Endothelial cell of umbilical vein (primary cell): ENCODE data around the gene BRS3. TPM values are rescaled to one million over a fixed set of nuclear protein-coding genes. Genes with fewer than 3 reads are reported as not detected.

ENCODE experiments used
- BruUV-seq: library from RNA; stranded (reverse); fragments of 400-500 nt; replicated peaks from 2 replicates; lab custom pipeline; 2021; lab: Mats Ljungman, UMichigan
- CTCF ChIA-PET: fragments of 300-600, 350-600 bp; sonication (Branson Sonifier 250); formaldehyde crosslinking; loops from one replicate; lab custom pipeline; 2021; ENCODE audit warnings: antibody characterized with exemption, inconsistent platforms; lab: Charles Lee
- POLR2A ChIA-PET: fragments of 300-600, 350-600 bp; sonication (Branson Sonifier 250); formaldehyde crosslinking; loops from one replicate; lab custom pipeline; 2021; ENCODE audit warnings: antibody characterized with exemption, inconsistent platforms; lab: Charles Lee
- DNase-seq: peaks from one replicate; pipeline ENCODE4 v3.0.0-alpha.2; 2011; ENCODE audit warnings: low read depth, low spot score
- FAIRE-seq: peaks from 2 replicates; lab custom pipeline; 2011; peaks lifted over from hg19 to GRCh38; lab: Jason Lieb, UNC
- H2AFZ ChIP-seq: 2 replicates; pipeline ENCODE4 v1.6.0; 2012; ENCODE audit warnings: low read depth, low read length, control low read depth, inconsistent platforms
- H3K27ac ChIP-seq: 2 replicates; pipeline ENCODE4 v1.5.1; 2011; ENCODE audit warnings: low read depth, mild to moderate bottlenecking, control low read depth, low read length, moderate library complexity; ENCODE audit not compliant: insufficient read depth
- H3K27me3 ChIP-seq, 2 experiments: 2 replicates each; pipeline versions ENCODE4 v1.6.0 to v1.6.1; 2011; ENCODE audit warnings: low read length in 2 of 2, mixed read lengths in 1 of 2; ENCODE audit not compliant: control insufficient read depth in 2 of 2, insufficient read depth in 2 of 2
- H3K36me3 ChIP-seq, 2 experiments: 2 replicates in 1 of 2; 3 replicates in 1 of 2; pipeline ENCODE4 v1.5.1; 2011; ENCODE audit warnings: low read length in 2 of 2, mild to moderate bottlenecking in 1 of 2, moderate library complexity in 1 of 2; ENCODE audit not compliant: control insufficient read depth in 2 of 2, insufficient read depth in 2 of 2; ENCODE audit errors: extremely low read depth in 1 of 2
- H3K4me1 ChIP-seq: 3 replicates; pipeline ENCODE4 v1.5.1; 2011; ENCODE audit warnings: mild to moderate bottlenecking, low read length; ENCODE audit not compliant: control insufficient read depth, insufficient read depth; ENCODE audit errors: extremely low read depth
- H3K4me2 ChIP-seq: 2 replicates; pipeline ENCODE4 v1.6.1; 2011; ENCODE audit warnings: low read length, control low read depth, mixed read lengths; ENCODE audit not compliant: insufficient read depth
- H3K4me3 ChIP-seq, 3 experiments: fragments of 200-600 bp in 1 of 3; sonication (generic), shearing (Covaris generic) in 1 of 3; replicated peaks in 1 of 3; 2 replicates each; pipeline ENCODE4 v1.5.1; 2011 to 2016; ENCODE audit warnings: control low read depth in 3 of 3, low read length in 3 of 3, mild to moderate bottlenecking in 2 of 3, inconsistent platforms in 1 of 3, low read depth in 1 of 3, moderate library complexity in 1 of 3; ENCODE audit not compliant: insufficient read depth in 1 of 3
- H3K79me2 ChIP-seq: 2 replicates; pipeline ENCODE4 v1.6.0; 2012; ENCODE audit warnings: low read length, inconsistent platforms; ENCODE audit not compliant: control insufficient read depth, insufficient read depth
- H3K9ac ChIP-seq: replicated peaks from 2 replicates; pipeline ENCODE3; 2011; ENCODE audit warnings: low read length, control low read depth; ENCODE audit not compliant: insufficient read depth; ENCODE audit errors: extremely low read depth
- H3K9me1 ChIP-seq: replicated peaks from 3 replicates; pipeline ENCODE4 v1.6.0; 2011; ENCODE audit warnings: mild to moderate bottlenecking, low read length; ENCODE audit not compliant: control insufficient read depth, insufficient read depth; ENCODE audit errors: extremely low read depth
- H3K9me3 ChIP-seq: replicated peaks from 2 replicates; pipeline ENCODE4 v1.5.1; 2012; ENCODE audit warnings: low read length, inconsistent platforms; ENCODE audit not compliant: control insufficient read depth, insufficient read depth
- H4K20me1 ChIP-seq: replicated peaks from 2 replicates; pipeline ENCODE3; 2011; ENCODE audit warnings: mild to moderate bottlenecking, low read length; ENCODE audit not compliant: control insufficient read depth, insufficient read depth; ENCODE audit errors: extremely low read depth
- CTCF ChIP-seq, 2 donors: IDR thresholded peaks; 1 replicate in 1 of 2; 2 replicates in 1 of 2; pipeline ENCODE4 v1.5.1; 2011; ENCODE audit warnings: low read length in 2 of 2, mild to moderate bottlenecking in 2 of 2, moderate library complexity in 2 of 2, control low read depth in 1 of 2, inconsistent platforms in 1 of 2, low read depth in 1 of 2; ENCODE audit not compliant: insufficient read depth in 1 of 2; ENCODE audit errors: extremely low read depth in 1 of 2
- EZH2 ChIP-seq: IDR thresholded peaks from 2 replicates; pipeline ENCODE4 v1.6.1; 2012; ENCODE audit warnings: borderline replicate concordance, low read depth, mild to moderate bottlenecking, moderate library complexity, low read length, inconsistent platforms; ENCODE audit not compliant: severe bottlenecking
- FOS ChIP-seq: IDR thresholded peaks from 2 replicates; pipeline ENCODE4 v1.6.1; 2011; ENCODE audit warnings: mild to moderate bottlenecking, low read length, moderate library complexity, borderline replicate concordance; ENCODE audit not compliant: insufficient read depth
- GATA2 ChIP-seq: IDR thresholded peaks from 2 replicates; pipeline ENCODE4 v1.7.0; 2011; ENCODE audit warnings: low read depth, mild to moderate bottlenecking, moderate library complexity, mixed read lengths, low read length; ENCODE audit not compliant: insufficient read length, insufficient read depth
- JUN ChIP-seq: IDR thresholded peaks from 2 replicates; pipeline ENCODE4 v1.6.1; 2011; ENCODE audit warnings: borderline replicate concordance, low read depth; ENCODE audit not compliant: insufficient read length, insufficient read depth
- MAX ChIP-seq: IDR thresholded peaks from 2 replicates; pipeline ENCODE4 v1.6.1; 2011; ENCODE audit not compliant: insufficient read depth, insufficient read length
- MYC ChIP-seq: IDR thresholded peaks from one replicate; pipeline ENCODE4 v1.6.1; 2011; ENCODE audit warnings: mild to moderate bottlenecking, low read depth, low read length
- POLR2A ChIP-seq: IDR thresholded peaks from 2 replicates; pipeline ENCODE4 v1.6.1; 2012; ENCODE audit warnings: low read depth, mild to moderate bottlenecking, control low read depth, low read length
- POLR2AphosphoS5 ChIP-seq: IDR thresholded peaks from 2 replicates; pipeline ENCODE4 v1.6.1; 2012; ENCODE audit warnings: low read depth, mild to moderate bottlenecking, control low read depth, low read length, moderate library complexity; ENCODE audit not compliant: insufficient read depth
- dilution Hi-C: fragments of 300-500 bp; cut with MboI; formaldehyde crosslinking; loops from one replicate; pipeline ENCODE4 v1.15.0; 2019; ENCODE audit warnings: low sequenced_read_pairs; ENCODE audit not compliant: extremely low pct_ligation_motif_present
- intact Hi-C: fragments of 100-400 bp; cut with micrococcal nuclease; formaldehyde crosslinking; loops from one replicate; pipeline ENCODE4 v1.10.0; 2022
- polyA plus RNA-seq, 4 experiments: library from polyadenylated mRNA; depleted of rRNA in 3 of 4; stranded (reverse) in 3 of 4; unstranded in 1 of 4; fragments of >200 nt; gene quantifications; 2 replicates each; pipeline versions ENCODE4 v1.2.1 to v1.2.3, GENCODE V29; 2011 to 2012; ENCODE audit warnings: missing spikeins in 1 of 4
- total RNA-seq: library from RNA; stranded (reverse); gene quantifications from 2 replicates; pipeline ENCODE4 v1.2.3, GENCODE V29; 2021

Gene BRS3
- total and polyA plus RNA-seq, 2 donors (not counting 3 experiments of a cell fraction or from before 2014, with no cell fraction given): not detected

DNA sequence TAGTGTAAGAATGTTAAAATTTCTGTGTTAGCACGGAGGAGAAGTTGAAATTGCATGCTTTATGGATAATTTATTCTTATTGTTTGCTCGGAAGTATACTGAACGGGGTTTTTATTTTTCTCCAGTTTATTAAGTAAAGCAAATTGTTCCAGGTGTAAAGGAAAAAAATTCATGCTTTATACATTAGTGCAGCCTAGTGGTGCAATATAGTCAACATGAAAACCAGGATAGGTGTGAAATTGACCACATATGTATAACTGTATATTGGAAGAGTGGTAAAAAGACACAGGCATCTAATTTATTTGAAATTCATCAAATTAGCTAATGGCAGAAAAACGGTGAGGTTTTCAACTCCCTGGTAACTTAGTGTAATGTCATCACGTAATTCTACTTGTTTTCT is 959 bp downstream of the BRS3 start:
- Histone ChIP-seq H3K4me1 (no peaks in the 10 kb centered on the region), H2AFZ (no peak overlapping the region), H3K36me3 (no peaks in the 10 kb centered on the region), H3K9me3 (no peaks in the 10 kb centered on the region), H3K27ac (no peak overlapping the region), H3K9ac (no peak overlapping the region), H3K4me3 (no peak overlapping the region), H3K4me2 (no peak overlapping the region), H3K9me1 (no peaks in the 10 kb centered on the region), H3K79me2 (no peaks in the 10 kb centered on the region), H3K27me3 (peaks cover 3 to 13% of the 10 kb centered on the region in 2 experiments), H4K20me1 (no peaks in the 10 kb centered on the region)
- TF ChIP-seq FOS (no peak), POLR2A (no peak), MAX (no peak), EZH2 (no peak), POLR2AphosphoS5 (no peak), JUN (no peak), MYC (no peak), GATA2 (no peak), CTCF (IDR thresholded peaks at IDR 0.05; ENCODE audit: extremely low read depth in 1 of 2, insufficient read depth in 1 of 2, low read depth in 1 of 2, low read length in 2 of 2) (no peak)
- dilution Hi-C loops: no loop called here
- intact Hi-C loops: no loop called here
- POLR2A ChIA-PET: no interaction called here
- no TSS peak for BruUV-seq
- DNase-seq (no peak), FAIRE-seq (no peak)
- CTCF ChIA-PET: no interaction called here
